Neural cell (in vitro differentiated cells): ENCODE results near the gene MED27. TPM values are rescaled to one million over a fixed set of nuclear protein-coding genes. Genes with fewer than 3 reads are reported as not detected.

Experiments used
- H2AFZ ChIP-seq: fragments of 200-600, 300-800 bp; sonication (generic), shearing (Covaris generic); 2 replicates; pipeline ENCODE4 v1.6.0; 2014; ENCODE audit warnings: low read depth, mild to moderate bottlenecking, antibody characterized with exemption, low read length, moderate library complexity
- H3F3A ChIP-seq: fragments of 200-600 bp; shearing (Covaris generic); 2 replicates; pipeline ENCODE4 v1.6.1; 2016; ENCODE audit warnings: mild to moderate bottlenecking, moderate library complexity, mixed read lengths, antibody characterized with exemption, low read length; ENCODE audit not compliant: insufficient read depth, poor library complexity, severe bottlenecking
- H3K27ac ChIP-seq: fragments of 200-600, 300-800 bp; sonication (generic), shearing (Covaris generic); 2 replicates; pipeline ENCODE4 v1.5.1; 2014; ENCODE audit warnings: mild to moderate bottlenecking, low read length, moderate library complexity
- H3K27me3 ChIP-seq: fragments of 300-800, 200-600 bp; sonication (generic), shearing (Covaris generic); 2 replicates; pipeline ENCODE4 v1.6.0; 2014; ENCODE audit warnings: mild to moderate bottlenecking, low read depth, low read length, moderate library complexity; ENCODE audit not compliant: insufficient read depth
- H3K36me3 ChIP-seq: fragments of 300-800, 200-600 bp; sonication (generic), shearing (Covaris generic); 2 replicates; pipeline ENCODE4 v1.5.1; 2014; ENCODE audit warnings: mild to moderate bottlenecking, antibody characterized with exemption, low read length, moderate library complexity; ENCODE audit not compliant: insufficient read depth
- H3K4me2 ChIP-seq: fragments of 300-800, 200-600 bp; sonication (generic), shearing (Covaris generic); 2 replicates; pipeline ENCODE4 v1.6.0; 2014; ENCODE audit warnings: mild to moderate bottlenecking, low read length
- H3K4me3 ChIP-seq: fragments of 300-800, 200-600 bp; sonication (generic), shearing (Covaris generic); 2 replicates; pipeline ENCODE4 v1.5.1; 2014; ENCODE audit warnings: mild to moderate bottlenecking, low read length, moderate library complexity
- H3K79me2 ChIP-seq: fragments of 200-600 bp; shearing (Covaris generic); replicated peaks from 2 replicates; pipeline ENCODE4 v1.6.0; 2014; ENCODE audit warnings: mild to moderate bottlenecking, low read length, moderate library complexity; ENCODE audit not compliant: insufficient read depth
- H3K9ac ChIP-seq: fragments of 300-800, 200-600 bp; sonication (generic), shearing (Covaris generic); 2 replicates; pipeline ENCODE4 v1.6.1; 2016; ENCODE audit warnings: mild to moderate bottlenecking, low read length, mixed read lengths
- H3K9me2 ChIP-seq: fragments of 200-600 bp; shearing (Covaris generic); 2 replicates; pipeline ENCODE4 v1.6.1; 2016; ENCODE audit warnings: mild to moderate bottlenecking, low read length, mixed read lengths; ENCODE audit not compliant: insufficient read depth
- H3K9me3 ChIP-seq: fragments of 200-600, 300-800 bp; sonication (generic), shearing (Covaris generic); 2 replicates; pipeline ENCODE4 v1.6.1; 2016; ENCODE audit warnings: mild to moderate bottlenecking, mixed run types, low read length, moderate library complexity, mixed read lengths
- H4K20me1 ChIP-seq: fragments of 200-600 bp; shearing (Covaris generic); 2 replicates; pipeline ENCODE4 v1.6.1; 2016; ENCODE audit warnings: mild to moderate bottlenecking, mixed run types; ENCODE audit not compliant: insufficient read depth
- CTCF ChIP-seq: fragments of 450-650 bp; IDR thresholded peaks from 2 replicates; pipeline ENCODE4 v1.5.1; 2014; ENCODE audit warnings: antibody characterized with exemption, mild to moderate bottlenecking, moderate library complexity; ENCODE audit not compliant: poor library complexity, severe bottlenecking
- EP300 ChIP-seq: fragments of 450-650 bp; conservative IDR thresholded peaks from 2 replicates; pipeline ENCODE4 v1.6.1; 2014; ENCODE audit warnings: antibody characterized with exemption, mild to moderate bottlenecking, moderate library complexity; ENCODE audit not compliant: poor library complexity, severe bottlenecking
- EZH2 ChIP-seq: fragments of 200-600, 300-800 bp; shearing (Covaris generic), sonication (generic); IDR thresholded peaks from 2 replicates; pipeline ENCODE4 v1.6.1; 2014; ENCODE audit warnings: antibody characterized with exemption, low read length, borderline replicate concordance, mild to moderate bottlenecking; ENCODE audit not compliant: insufficient read depth, poor library complexity, severe bottlenecking
- MXI1 ChIP-seq: fragments of 450-650 bp; conservative IDR thresholded peaks from 2 replicates; pipeline ENCODE4 v1.6.1; 2014; ENCODE audit warnings: antibody characterized with exemption, mild to moderate bottlenecking; ENCODE audit not compliant: poor library complexity, severe bottlenecking
- POLR2AphosphoS5 ChIP-seq: IDR thresholded peaks from 2 replicates; pipeline ENCODE4 v1.6.1; 2012
- RAD21 ChIP-seq: fragments of 450-650 bp; conservative IDR thresholded peaks from 2 replicates; pipeline ENCODE4 v1.6.1; 2014; ENCODE audit warnings: antibody characterized with exemption, mild to moderate bottlenecking, moderate library complexity
- REST ChIP-seq: IDR thresholded peaks from 2 replicates; pipeline ENCODE4 v1.6.1; 2012; ENCODE audit warnings: borderline replicate concordance
- SMC3 ChIP-seq: fragments of 450-650 bp; conservative IDR thresholded peaks from 2 replicates; pipeline ENCODE4 v1.6.1; 2014; ENCODE audit warnings: antibody characterized with exemption, mild to moderate bottlenecking, moderate library complexity; ENCODE audit not compliant: poor library complexity
- TAF1 ChIP-seq: IDR thresholded peaks from 2 replicates; pipeline ENCODE4 v1.6.1; 2012; ENCODE audit warnings: low read depth
- polyA plus RNA-seq: library from polyadenylated mRNA; depleted of rRNA; stranded (reverse); fragments of >200 nt; gene quantifications from 2 replicates; pipeline ENCODE4 v1.2.3, GENCODE V29; 2014

Gene MED27
- polyA plus RNA-seq, 1 donor from 2014 or later, result 7.5 TPM

GRCh38 chr9:132001567-132001966, 78.1 kb downstream of the MED27 start:
- Histone ChIP-seq H3K4me2 (no peak overlapping the region), H3K27me3 (no peaks in the 10 kb centered on the region), H3K9me3 (no peaks in the 10 kb centered on the region), H4K20me1 (no peaks in the 10 kb centered on the region), H3K9ac (no peak overlapping the region), H3K27ac (no peak overlapping the region), H2AFZ (no peak overlapping the region), H3F3A (no peaks in the 10 kb centered on the region), H3K79me2 (no peaks in the 10 kb centered on the region), H3K36me3 (no peaks in the 10 kb centered on the region), H3K9me2 (no peaks in the 10 kb centered on the region), H3K4me3 (no peak overlapping the region)
- no peak for TF ChIP-seq MXI1
- no peak for TF ChIP-seq POLR2AphosphoS5
- TF ChIP-seq RAD21, result no peak
- no peak for TF ChIP-seq EZH2
- no peak for TF ChIP-seq SMC3
- no peak for TF ChIP-seq REST
- no peak for TF ChIP-seq CTCF
- TF ChIP-seq EP300, result no peak
- TF ChIP-seq TAF1, result no peak

GRCh38 chr9:132000659-132001058, 79.0 kb downstream of the MED27 start:
- Histone ChIP-seq H3K79me2 (no peaks in the 10 kb centered on the region), H4K20me1 (no peaks in the 10 kb centered on the region)

More at GRCh38 chr9:132000659-132001058, 79.0 kb downstream of the MED27 start:
- H3K27me3 ChIP-seq, result no peaks in the 10 kb centered on the region
- peaks cover 6% of the 10 kb centered on the region for H3K36me3 ChIP-seq
- no peak overlapping the region for H3K4me2 ChIP-seq
- no peak overlapping the region for H2AFZ ChIP-seq
- H3K27ac ChIP-seq, result no peak overlapping the region
- TF ChIP-seq EP300, result no peak
- TF ChIP-seq TAF1, result no peak
- no peak for TF ChIP-seq POLR2AphosphoS5
- TF ChIP-seq REST, result no peak
- no peak for TF ChIP-seq SMC3
- no peaks in the 10 kb centered on the region for H3K9me2 ChIP-seq
- H3K9me3 ChIP-seq, result no peaks in the 10 kb centered on the region
- H3F3A ChIP-seq, result no peaks in the 10 kb centered on the region
- no peak overlapping the region for H3K4me3 ChIP-seq
- H3K9ac ChIP-seq, result no peak overlapping the region
